Measurements from ENCODE around the gene GLYATL2.

- TF ChIP-seq CTCF (IDR thresholded peaks at IDR 0.05) (no peak), KDM1A (IDR thresholded peaks at IDR 0.05; ENCODE audit: low read depth) (no peak), CBX2 (IDR thresholded peaks at IDR 0.05; ENCODE audit: borderline replicate concordance, low read depth) (no peak), MYC (IDR thresholded peaks at IDR 0.05; ENCODE audit: borderline replicate concordance, low read length) (no peak)
Measured at GRCh38 chr11:58811499-58811898, 33.0 kb downstream of the GLYATL2 start.

All from A549 (cell line).